ENCODE measurements around the gene PCDH18. TPM values are rescaled to one million over a fixed set of nuclear protein-coding genes. Genes with fewer than 3 reads are reported as not detected.
A peak's percentile ranks its signal among the peaks of the same experiment; 100 is the strongest.

The PCDH18 gene
- total and polyA plus RNA-seq, 7 donors, result 1.8 to 108 (median 64.6) TPM

GRCh38 chr4:137514406-137515111 is 17.7 kb downstream of the PCDH18 start:
- H3K36me3 ChIP-seq, result no peaks in the 10 kb centered on the region
- H3K27ac ChIP-seq, result peak overlapping the region in 3 of 4 donors; percentile 19 to 85 (median 38)
- no peaks in the 10 kb centered on the region for H3K27me3 ChIP-seq
- intact Hi-C loops (cut with DNase I), result loop anchor here (5.0 kb wide), 1 partner anchor 42 kb away; no protein-coding TSS in a partner anchor
- WGBS, 2 donors, result 58 to 67% methylated on average over 3 of the region's 3 CpGs
- no peaks in the 10 kb centered on the region for H3K9me3 ChIP-seq
- peaks cover 0 to 62% (median 33%) of the 10 kb centered on the region in 4 donors for H3K4me1 ChIP-seq
- TF ChIP-seq CTCF (IDR thresholded peaks at IDR 0.05) (no peak), EP300 (IDR thresholded peaks at IDR 0.05) (no peak), POLR2A (IDR thresholded peaks at IDR 0.05) (no peak), POLR2AphosphoS5 (IDR thresholded peaks at IDR 0.05) (no peak)
- no peak overlapping the region for H3K4me3 ChIP-seq
- DNase-seq, result no peak

GRCh38 chr4:137510557-137511265 is 21.6 kb downstream of the PCDH18 start:
- intact Hi-C loops (cut with DNase I), result loop anchor here (5.0 kb wide), 1 partner anchor 38 kb away; no protein-coding TSS in a partner anchor
- H3K27ac ChIP-seq, result peak overlapping the region; percentile 47 to 73 (median 68)
- H3K4me1 ChIP-seq, result peaks cover 0 to 36% (median 20%) of the 10 kb centered on the region in 4 donors

GRCh38 chr4:137509855-137510282 is 22.4 kb downstream of the PCDH18 start:
- no peak for DNase-seq

More at GRCh38 chr4:137510557-137511265, 21.6 kb downstream of the PCDH18 start:
- Histone ChIP-seq H3K36me3 (no peaks in the 10 kb centered on the region), H3K4me3 (no peak overlapping the region), H3K9me3 (no peaks in the 10 kb centered on the region), H3K27me3 (no peaks in the 10 kb centered on the region)
- peak in 3 of 4 donors; percentile 28 to 45 (median 38) for TF ChIP-seq POLR2AphosphoS5 (IDR thresholded peaks at IDR 0.05)
- no peak for TF ChIP-seq CTCF (IDR thresholded peaks at IDR 0.05)
- no peak for TF ChIP-seq EP300 (IDR thresholded peaks at IDR 0.05)
- 60 to 68% methylated on average over 2 of the region's 2 CpGs for WGBS, 2 donors
- DNase-seq, result no peak

More at GRCh38 chr4:137509855-137510282, 22.4 kb downstream of the PCDH18 start:
- H3K27me3 ChIP-seq, result no peaks in the 10 kb centered on the region
- H3K4me1 ChIP-seq, result peaks cover 0 to 28% (median 18%) of the 10 kb centered on the region in 4 donors
- no peaks in the 10 kb centered on the region for H3K9me3 ChIP-seq
- peak overlapping the region in 2 of 4 donors; percentile 73 for H3K27ac ChIP-seq
- no peaks in the 10 kb centered on the region for H3K36me3 ChIP-seq
- intact Hi-C loops (cut with DNase I), result loop anchor here (5.0 kb wide), 1 partner anchor 38 kb away; no protein-coding TSS in a partner anchor
- 46 to 72% methylated on average over 4 of the region's 4 CpGs for WGBS, 2 donors
- TF ChIP-seq POLR2AphosphoS5 (IDR thresholded peaks at IDR 0.05) (peak in 1 of 4 donors; percentile 24), CTCF (IDR thresholded peaks at IDR 0.05) (no peak)
- H3K4me3 ChIP-seq, result no peak overlapping the region

Measured in sigmoid colon (tissue), 7 donors.